Heart left ventricle (tissue), 16 donors: ENCODE data around the gene PRM2. TPM values are rescaled to one million over a fixed set of nuclear protein-coding genes. Genes with fewer than 3 reads are reported as not detected.

ENCODE experiments used
- ATAC-seq, 4 donors: fragments of 200-7000 bp; cut with Tn5 transposase; one replicate each; pipeline ENCODE4 v1.9.1; 2020 to 2022; ENCODE audit warnings: moderate library complexity in 4 of 4, mild to moderate bottlenecking in 3 of 4, moderate number of reproducible peaks in 1 of 4
- DNase-seq, 5 donors: peaks; one replicate each; pipeline ENCODE4 v3.0.0-alpha.2; 2020
- H3K27ac ChIP-seq, 12 donors: fragments of 200-600 bp; sonication (generic) in 4 of 12; one replicate each; pipeline versions ENCODE4 v1.5.0 to v1.8.0; 2016 to 2022; ENCODE audit warnings: mild to moderate bottlenecking in 2 of 12
- H3K27me3 ChIP-seq, 9 donors: fragments of 200-600 bp; sonication (generic) in 2 of 9; one replicate each; pipeline versions ENCODE4 v1.5.1 to v1.8.0; 2016 to 2022; ENCODE audit warnings: mild to moderate bottlenecking in 3 of 9
- H3K36me3 ChIP-seq, 9 donors: fragments of 200-600 bp; sonication (generic) in 2 of 9; one replicate each; pipeline versions ENCODE4 v1.5.0 to v1.8.0; 2018 to 2022; ENCODE audit warnings: mild to moderate bottlenecking in 2 of 9
- H3K4me1 ChIP-seq, 12 donors: fragments of 200-600 bp; sonication (generic) in 4 of 12; one replicate each; pipeline versions ENCODE4 v1.5.0 to v1.8.0; 2016 to 2022; ENCODE audit warnings: mild to moderate bottlenecking in 3 of 12
- H3K4me3 ChIP-seq, 12 donors: fragments of 200-600 bp; sonication (generic) in 4 of 12; one replicate each; pipeline versions ENCODE4 v1.5.0 to v1.8.0; 2017 to 2022; ENCODE audit warnings: mild to moderate bottlenecking in 9 of 12, moderate library complexity in 4 of 12
- H3K9me3 ChIP-seq, 12 donors: fragments of 200-600 bp; sonication (generic) in 4 of 12; one replicate each; pipeline versions ENCODE4 v1.5.0 to v1.8.0; 2016 to 2022; ENCODE audit warnings: mild to moderate bottlenecking in 1 of 12
- CTCF ChIP-seq, 12 donors: fragments of 200-600 bp; sonication (generic) in 4 of 12; IDR thresholded peaks; one replicate each; pipeline versions ENCODE4 v1.5.0 to v1.8.0; 2018 to 2022; ENCODE audit warnings: antibody characterized with exemption in 12 of 12, mild to moderate bottlenecking in 5 of 12
- POLR2A ChIP-seq, 2 donors: fragments of 450-650 bp; IDR thresholded peaks; one replicate each; pipeline ENCODE4 v1.6.1; 2017; ENCODE audit warnings: antibody characterized with exemption in 2 of 2, mild to moderate bottlenecking in 2 of 2, moderate library complexity in 2 of 2
- WGBS, 4 donors: extraction: QIAGEN DNeasy Blood & Tissue Kit in 2 of 4; methylation state at CpG; one replicate each; pipeline versions ENCODE4 v1.1.5 to v1.1.7; 2013 to 2018; 5-methylcytosine and 5-hydroxymethylcytosine counted together
- intact Hi-C, 10 donors: fragments of 100-400 bp; cut with DNase I; formaldehyde crosslinking; loops; one replicate each; pipeline versions ENCODE4 v1.11.1 to v1.14.2; 2022
- polyA plus RNA-seq, 2 donors: library from polyadenylated mRNA; stranded (reverse); fragments of 200-250 nt; gene quantifications; one replicate each; pipeline ENCODE4 v1.2.3, GENCODE V29; 2013
- total RNA-seq, 9 donors: library from RNA; depleted of rRNA in 2 of 9; stranded (reverse); fragments of >200 nt in 2 of 9; fragmentation: NEBNext Ultra II Directional in 3 of 9; extraction: Animal tissue kit (Norgen Biotek cat#: 25700) in 3 of 9; gene quantifications; one replicate each; pipeline versions ENCODE4 v1.1.0 to v1.2.4, GENCODE V29; 2016 to 2023
- donor health status: ischemic (EF 13 %, LVEDD 7.1; RV severe dilation, severe dysfunction).
- donor health status: healthy with polysubstance abuse.
- donor health status: DM: no; HTN: yes; CAD: no.
- donor health status: DM: no; HTN: no; CAD: no.
- donor health status: ischemic (EF 25% LVEDD 6.9; RV normal size, moderate dysfunction).
- donor health status: ischemic (EF 25% LVEDD 5.7; RV mildly dilated, moderate dysfunction).
- donor health status: healthy.
- donor health status: DM: yes; HTN: yes; CAD: no.
- donor health status: ischemic (EF 35%, LVEDD 5.7; RV mildly dilated, moderate dysfunction).
- donor health status: nonischemic (EF 11% LVEDD 7.7; RV severe dilation, severe dysfunction).
- donor health status: DM: yes; HTN: yes; CAD: no.
- donor health status: PGD.
- donor health status: ischemic (EF 29% LVEDD 5.4; RV normal size, mild dysfunction).
- donor health status: nonischemic (EF 23%, LVEDD 6.1; RV moderate dilation, normal function).

Gene PRM2
- total and polyA plus RNA-seq, 11 donors = not detected

GRCh38 chr16:11268921-11269375, 7.3 kb downstream of the PRM2 start, which contains the start of gene TNP2:
TNP2 (minus strand) TSS chr16:11269325; CDS start chr16:11269262, 63 bp downstream.
- TF ChIP-seq POLR2A (IDR thresholded peaks at IDR 0.05) = no peak
- no peak for TF ChIP-seq CTCF (IDR thresholded peaks at IDR 0.05)
- H3K4me3 ChIP-seq = no peak within 1 kb of the TSS
- ATAC-seq (no peak), DNase-seq (no peak)
- H3K27ac ChIP-seq = no peak within 1 kb of the TSS
- H3K36me3 ChIP-seq = no peaks in the 10 kb centered on the region
- no peaks in the 10 kb centered on the region for H3K27me3 ChIP-seq
- no peaks in the 10 kb centered on the region for H3K4me1 ChIP-seq
- no peaks in the 10 kb centered on the region for H3K9me3 ChIP-seq
- intact Hi-C loops = no loop called here
- 91 to 98% (median 94%) methylated on average over 11 of the region's 11 CpGs for WGBS, 4 donors

GRCh38 chr16:11265124-11265523, 11.2 kb downstream of the PRM2 start:
- H3K27me3 ChIP-seq = no peaks in the 10 kb centered on the region
- H3K27ac ChIP-seq = no peak overlapping the region
- no peak overlapping the region for H3K4me3 ChIP-seq
- H3K4me1 ChIP-seq = no peaks in the 10 kb centered on the region
- H3K36me3 ChIP-seq = no peaks in the 10 kb centered on the region
- H3K9me3 ChIP-seq = no peaks in the 10 kb centered on the region
- WGBS, 4 donors = 75 to 85% (median 81%) methylated on average over 7 of the region's 7 CpGs
- intact Hi-C loops = no loop called here
- no peak for DNase-seq
- no peak for ATAC-seq
- TF ChIP-seq CTCF (IDR thresholded peaks at IDR 0.05) (no peak), POLR2A (IDR thresholded peaks at IDR 0.05) (no peak)

GRCh38 chr16:11264155-11264832, 12.0 kb downstream of the PRM2 start:
- TF ChIP-seq CTCF (IDR thresholded peaks at IDR 0.05) = no peak
- 75 to 85% (median 83%) methylated on average over 9 of the region's 9 CpGs for WGBS, 4 donors
- no peak overlapping the region for H3K4me3 ChIP-seq
- intact Hi-C loops = loop anchor here in 2 of 10 donors (5.0 kb wide), 2 partner anchors 33 to 83 kb away; partner anchors contain the start of gene RMI2 (in 1 of the 2)
- H3K27ac ChIP-seq = no peak overlapping the region
- DNase-seq (no peak), ATAC-seq (no peak)
- H3K36me3 ChIP-seq = no peaks in the 10 kb centered on the region
- no peaks in the 10 kb centered on the region for H3K9me3 ChIP-seq
- H3K27me3 ChIP-seq = no peaks in the 10 kb centered on the region
- peaks cover 0 to 5% (median 3%) of the 10 kb centered on the region in 12 donors for H3K4me1 ChIP-seq

- WGBS, 4 donors = 59 to 71% (median 66%) methylated on average over 4 of the region's 4 CpGs
- Histone ChIP-seq H3K4me3 (no peak overlapping the region), H3K9me3 (no peaks in the 10 kb centered on the region), H3K4me1 (peaks cover 0 to 10% (median 9%) of the 10 kb centered on the region in 12 donors), H3K27ac (no peak overlapping the region), H3K27me3 (no peaks in the 10 kb centered on the region), H3K36me3 (no peaks in the 10 kb centered on the region)
- TF ChIP-seq POLR2A (IDR thresholded peaks at IDR 0.05) (no peak), CTCF (IDR thresholded peaks at IDR 0.05) (no peak)
- intact Hi-C loops = loop anchor here in 2 of 10 donors (5.0 kb wide), 2 partner anchors 34 to 84 kb away; partner anchors contain the start of gene RMI2 (in 1 of the 2)
- DNase-seq (no peak), ATAC-seq (no peak)
Observed at GRCh38 chr16:11263737-11264136, 12.5 kb downstream of the PRM2 start.
